Mucosa of descending colon (tissue), 3 donors: ENCODE data around the gene EXOC3L1. TPM values are rescaled to one million over a fixed set of nuclear protein-coding genes. Genes with fewer than 3 reads are reported as not detected.

Experiments used
- ATAC-seq: fragments of 200-7000 bp; cut with Tn5 transposase; one replicate; pipeline ENCODE4 v1.9.1; 2020; ENCODE audit warnings: mild to moderate bottlenecking, moderate library complexity
- DNase-seq, 3 donors: peaks; one replicate each; pipeline ENCODE4 v3.0.0-alpha.2; 2020
- H3K36me3 ChIP-seq: fragments of 200-600 bp; one replicate; pipeline ENCODE4 v1.8.0; 2021; ENCODE audit warnings: low read depth, mild to moderate bottlenecking
- H3K4me1 ChIP-seq: fragments of 200-600 bp; one replicate; pipeline ENCODE4 v1.8.0; 2021; ENCODE audit warnings: low read depth, mild to moderate bottlenecking
- H3K4me3 ChIP-seq: fragments of 200-600 bp; one replicate; pipeline ENCODE4 v1.8.0; 2021; ENCODE audit warnings: mild to moderate bottlenecking
- H3K9me3 ChIP-seq: fragments of 200-600 bp; one replicate; pipeline ENCODE4 v1.8.0; 2021; ENCODE audit warnings: mild to moderate bottlenecking
- CTCF ChIP-seq: fragments of 200-600 bp; IDR thresholded peaks from one replicate; pipeline ENCODE4 v1.8.0; 2022; ENCODE audit warnings: antibody characterized with exemption, mild to moderate bottlenecking
- intact Hi-C, 2 donors: fragments of 100-400 bp; cut with DNase I in 1 of 2; cut with micrococcal nuclease in 1 of 2; formaldehyde crosslinking; loops; one replicate each; pipeline versions ENCODE4 v1.11.0 to v1.11.1; 2022; cut with DNase I, micrococcal nuclease
- total RNA-seq, 3 donors: library from RNA; stranded (reverse); fragmentation: NEBNext Ultra II Directional in 2 of 3; extraction: Animal tissue kit (Norgen Biotek cat#: 25700) in 2 of 3; gene quantifications; one replicate each; pipeline versions ENCODE4 v1.2.1 to v1.2.4, GENCODE V29; 2021 to 2023
- donor health status: DM: no; HTN: no; CAD: no; lungs with moderate emphysema.
- donor health status: DM: no; HTN: no; CAD: no.
- donor health status: DM: no; HTN: yes; CAD: no.

EXOC3L1 gene
- total RNA-seq, 3 donors from 2014 or later = 2.6 to 6.8 (median 2.7) TPM

- no peak for DNase-seq
- TF ChIP-seq CTCF = no peak
- no peak for ATAC-seq
- intact Hi-C loops = no loop called here
- no peak overlapping the region for H3K4me3 ChIP-seq
- no peaks in the 10 kb centered on the region for H3K9me3 ChIP-seq
- peaks cover 36% of the 10 kb centered on the region for H3K4me1 ChIP-seq
- peaks cover 15% of the 10 kb centered on the region for H3K36me3 ChIP-seq
Measured at GRCh38 chr16:67197704-67198103, 7.8 kb upstream of the EXOC3L1 start.

- H3K4me1 ChIP-seq = peaks cover 39% of the 10 kb centered on the region
- no peak for DNase-seq
- H3K4me3 ChIP-seq = no peak overlapping the region
- no peaks in the 10 kb centered on the region for H3K9me3 ChIP-seq
- intact Hi-C loops = no loop called here
- TF ChIP-seq CTCF = no peak
- H3K36me3 ChIP-seq = peaks cover 14% of the 10 kb centered on the region
- ATAC-seq = no peak
Measured at GRCh38 chr16:67196881-67197280, 6.9 kb upstream of the EXOC3L1 start.

GRCh38 chr16:67195676-67196075 is 5.7 kb upstream of the EXOC3L1 start:
- H3K4me1 ChIP-seq = peaks cover 45% of the 10 kb centered on the region
- H3K9me3 ChIP-seq = no peaks in the 10 kb centered on the region
- DNase-seq (no peak), ATAC-seq (no peak)
- intact Hi-C loops = no loop called here
- no peak for TF ChIP-seq CTCF
- H3K36me3 ChIP-seq = peaks cover 14% of the 10 kb centered on the region
- no peak overlapping the region for H3K4me3 ChIP-seq

- Histone ChIP-seq H3K4me3 (no peak overlapping the region), H3K36me3 (peaks cover 14% of the 10 kb centered on the region), H3K9me3 (no peaks in the 10 kb centered on the region), H3K4me1 (peaks cover 39% of the 10 kb centered on the region)
- no peak for DNase-seq
- intact Hi-C loops = no loop called here
- ATAC-seq = no peak
- TF ChIP-seq CTCF = no peak
Measured at GRCh38 chr16:67194260-67194659, 4.3 kb upstream of the EXOC3L1 start.

GRCh38 chr16:67193536-67193935 is 3.6 kb upstream of the EXOC3L1 start:
- H3K4me3 ChIP-seq = no peak overlapping the region
- intact Hi-C loops = no loop called here

More at GRCh38 chr16:67193536-67193935, 3.6 kb upstream of the EXOC3L1 start:
- Histone ChIP-seq H3K4me1 (peaks cover 34% of the 10 kb centered on the region), H3K36me3 (peaks cover 14% of the 10 kb centered on the region), H3K9me3 (no peaks in the 10 kb centered on the region)
- no peak for DNase-seq
- ATAC-seq = no peak
- TF ChIP-seq CTCF = no peak
